Measurements from ENCODE around the gene PPP1R12B. TPM values are rescaled to one million over a fixed set of nuclear protein-coding genes. Genes with fewer than 3 reads are reported as not detected.
A peak's percentile ranks its signal among the peaks of the same experiment; 100 is the strongest.

Gene PPP1R12B
- total RNA-seq, 1 donor from 2014 or later = 18.5 TPM

GRCh38 chr1:202589190-202589930 lies 240.9 kb downstream of the PPP1R12B start:
- Mint-ChIP-seq H3K27ac (ENCODE audit: unreplicated experiment) (peak overlapping the region; percentile 87), H3K9me3 (no peaks in the 10 kb centered on the region), H3K4me3 (no peak overlapping the region), H3K4me1 (peaks cover 31% of the 10 kb centered on the region), H3K36me3 (ENCODE audit: low read depth) (no peaks in the 10 kb centered on the region), H3K27me3 (ENCODE audit: low read depth) (no peaks in the 10 kb centered on the region)
- TF ChIP-seq CTCF (conservative IDR thresholded peaks at IDR 0.05) = peak; percentile 22
- peak; percentile 11 for DNase-seq (ENCODE audit: low read depth, low spot score)

- Mint-ChIP-seq H3K36me3 (ENCODE audit: low read depth) (no peaks in the 10 kb centered on the region), H3K27ac (ENCODE audit: unreplicated experiment) (peak overlapping the region; percentile 71)
These were observed 241.6 kb downstream of the PPP1R12B start for GRCh38 chr1:202590126-202590525.

GRCh38 chr1:202590975-202591411 lies 242.5 kb downstream of the PPP1R12B start:
- Mint-ChIP-seq H3K4me3 (no peak overlapping the region), H3K36me3 (ENCODE audit: low read depth) (peaks cover 3% of the 10 kb centered on the region), H3K27ac (ENCODE audit: unreplicated experiment) (no peak overlapping the region), H3K9me3 (no peaks in the 10 kb centered on the region), H3K4me1 (peaks cover 28% of the 10 kb centered on the region), H3K27me3 (ENCODE audit: low read depth) (no peaks in the 10 kb centered on the region)
- TF ChIP-seq CTCF (conservative IDR thresholded peaks at IDR 0.05) = no peak
- DNase-seq (ENCODE audit: low read depth, low spot score) = no peak

More at GRCh38 chr1:202590126-202590525, 241.6 kb downstream of the PPP1R12B start:
- no peak for DNase-seq (ENCODE audit: low read depth, low spot score)
- TF ChIP-seq CTCF (conservative IDR thresholded peaks at IDR 0.05) = no peak
- peaks cover 31% of the 10 kb centered on the region for H3K4me1 Mint-ChIP-seq
- no peaks in the 10 kb centered on the region for H3K27me3 Mint-ChIP-seq (ENCODE audit: low read depth)
- H3K4me3 Mint-ChIP-seq = no peak overlapping the region
- no peaks in the 10 kb centered on the region for H3K9me3 Mint-ChIP-seq

GRCh38 chr1:202591515-202591914 lies 243.0 kb downstream of the PPP1R12B start:
- no peak overlapping the region for H3K27ac Mint-ChIP-seq (ENCODE audit: unreplicated experiment)
- no peak for DNase-seq (ENCODE audit: low read depth, low spot score)
- TF ChIP-seq CTCF (conservative IDR thresholded peaks at IDR 0.05) = no peak
- H3K4me1 Mint-ChIP-seq = peaks cover 23% of the 10 kb centered on the region
- H3K36me3 Mint-ChIP-seq (ENCODE audit: low read depth) = peaks cover 3% of the 10 kb centered on the region
- H3K27me3 Mint-ChIP-seq (ENCODE audit: low read depth) = no peaks in the 10 kb centered on the region
- no peaks in the 10 kb centered on the region for H3K9me3 Mint-ChIP-seq
- H3K4me3 Mint-ChIP-seq = no peak overlapping the region

- no peak for DNase-seq (ENCODE audit: low read depth, low spot score)
- H3K27me3 Mint-ChIP-seq (ENCODE audit: low read depth) = no peaks in the 10 kb centered on the region
- no peak for TF ChIP-seq CTCF (conservative IDR thresholded peaks at IDR 0.05)
- peaks cover 3% of the 10 kb centered on the region for H3K36me3 Mint-ChIP-seq (ENCODE audit: low read depth)
- no peaks in the 10 kb centered on the region for H3K9me3 Mint-ChIP-seq
- no peak overlapping the region for H3K4me3 Mint-ChIP-seq
- H3K4me1 Mint-ChIP-seq = peaks cover 16% of the 10 kb centered on the region
- no peak overlapping the region for H3K27ac Mint-ChIP-seq (ENCODE audit: unreplicated experiment)
These were observed 243.6 kb downstream of the PPP1R12B start for GRCh38 chr1:202592146-202592545.
